Measurements from ENCODE around the gene GGTLC1. TPM values are rescaled to one million over a fixed set of nuclear protein-coding genes. Genes with fewer than 3 reads are reported as not detected.
"Not testable (repeated sequence)": the region's sequence is repeated elsewhere in the genome, so short reads cannot be mapped to it uniquely, and the experiment has no call there.

Gene GGTLC1
- total RNA-seq, 1 experiment from 2014 or later: not detected

GRCh38 chr20:23995291-23995690 lies 6.7 kb upstream of the GGTLC1 start:
- DNase-seq (ENCODE audit: low read depth): not testable (repeated sequence)

GRCh38 chr20:23994001-23994633 lies 5.5 kb upstream of the GGTLC1 start:
- not testable (repeated sequence) for DNase-seq (ENCODE audit: low read depth)

GRCh38 chr20:23993440-23993839 lies 4.9 kb upstream of the GGTLC1 start:
- not testable (repeated sequence) for DNase-seq (ENCODE audit: low read depth)

GRCh38 chr20:23990296-23990695 lies 1.7 kb upstream of the GGTLC1 start:
- not testable (repeated sequence) for DNase-seq (ENCODE audit: low read depth)

- DNase-seq (ENCODE audit: low read depth): not testable (repeated sequence)
Observed at GRCh38 chr20:23988966-23989365, 387 bp upstream of the GGTLC1 start.

- not testable (repeated sequence) for DNase-seq (ENCODE audit: low read depth)
Observed at GRCh38 chr20:23986716-23987115, 1.9 kb downstream of the GGTLC1 start.

GRCh38 chr20:23986310-23986709 lies 2.3 kb downstream of the GGTLC1 start:
- not testable (repeated sequence) for DNase-seq (ENCODE audit: low read depth)

- DNase-seq (ENCODE audit: low read depth): not testable (repeated sequence)
Observed at GRCh38 chr20:23985790-23986225, 2.8 kb downstream of the GGTLC1 start.

- not testable (repeated sequence) for DNase-seq (ENCODE audit: low read depth)
Observed at GRCh38 chr20:23985066-23985789, 3.4 kb downstream of the GGTLC1 start.

GRCh38 chr20:23984476-23985023 lies 4.0 kb downstream of the GGTLC1 start:
- DNase-seq (ENCODE audit: low read depth): not testable (repeated sequence)

- not testable (repeated sequence) for DNase-seq (ENCODE audit: low read depth)
Observed at GRCh38 chr20:23982112-23983018, 6.2 kb downstream of the GGTLC1 start.

- DNase-seq (ENCODE audit: low read depth): not testable (repeated sequence)
Observed at GRCh38 chr20:23981526-23981925, 7.1 kb downstream of the GGTLC1 start.

- not testable (repeated sequence) for DNase-seq (ENCODE audit: low read depth)
Observed at GRCh38 chr20:23981014-23981413, 7.6 kb downstream of the GGTLC1 start.

GRCh38 chr20:23979899-23980811 lies 8.4 kb downstream of the GGTLC1 start:
- not testable (repeated sequence) for DNase-seq (ENCODE audit: low read depth)

GRCh38 chr20:23979380-23979779 lies 9.2 kb downstream of the GGTLC1 start:
- DNase-seq (ENCODE audit: low read depth): not testable (repeated sequence)

- DNase-seq (ENCODE audit: low read depth): not testable (repeated sequence)
Observed at GRCh38 chr20:23978457-23978856, 10.1 kb downstream of the GGTLC1 start.

- DNase-seq (ENCODE audit: low read depth): no peak
Observed at GRCh38 chr20:23974966-23975365, 13.6 kb downstream of the GGTLC1 start.

- no peak for DNase-seq (ENCODE audit: low read depth)
Observed at GRCh38 chr20:23971310-23971709, 17.3 kb downstream of the GGTLC1 start.

GRCh38 chr20:23970049-23970448 lies 18.5 kb downstream of the GGTLC1 start:
- no peak for DNase-seq (ENCODE audit: low read depth)

- DNase-seq (ENCODE audit: low read depth): no peak
Observed at GRCh38 chr20:23967616-23967979, 21.0 kb downstream of the GGTLC1 start.
